CD4-positive, alpha-beta T cell treated with Interferon alpha-2 for 1 hour (primary cell): ENCODE results near the gene FAM53A.
"Not testable (repeated sequence)": the region's sequence is repeated elsewhere in the genome, so short reads cannot be mapped to it uniquely, and the experiment has no call there.

Experiments
- DNase-seq, 2 donors: peaks; one replicate each; pipeline ENCODE4 v3.0.0-alpha.2; 2020 to 2022

FAM53A gene

DNA sequence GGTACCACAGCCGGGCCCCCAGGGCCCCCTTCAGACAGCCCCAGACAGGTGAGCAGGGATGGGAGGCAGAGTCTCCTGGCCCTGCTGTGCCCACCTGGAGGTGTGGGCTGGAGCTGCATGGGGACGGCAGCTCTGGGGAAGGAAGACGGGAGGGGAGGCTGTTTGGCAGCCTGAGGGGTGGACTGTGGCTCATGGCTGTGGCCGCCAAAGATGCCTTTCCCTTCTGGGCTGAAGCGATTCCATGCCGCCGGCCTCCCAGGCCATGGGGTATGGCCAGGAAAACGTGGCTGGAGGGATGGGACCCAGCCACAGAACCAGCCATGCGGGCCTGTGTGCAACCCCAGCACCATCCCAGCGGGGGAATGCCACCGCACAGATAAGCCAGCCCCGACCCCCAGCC, 65.7 kb downstream of the FAM53A start:
- DNase-seq, result no peak

- DNase-seq, result no peak
Observed at GRCh38 chr4:1616557-1616930, 67.6 kb downstream of the FAM53A start.

DNA sequence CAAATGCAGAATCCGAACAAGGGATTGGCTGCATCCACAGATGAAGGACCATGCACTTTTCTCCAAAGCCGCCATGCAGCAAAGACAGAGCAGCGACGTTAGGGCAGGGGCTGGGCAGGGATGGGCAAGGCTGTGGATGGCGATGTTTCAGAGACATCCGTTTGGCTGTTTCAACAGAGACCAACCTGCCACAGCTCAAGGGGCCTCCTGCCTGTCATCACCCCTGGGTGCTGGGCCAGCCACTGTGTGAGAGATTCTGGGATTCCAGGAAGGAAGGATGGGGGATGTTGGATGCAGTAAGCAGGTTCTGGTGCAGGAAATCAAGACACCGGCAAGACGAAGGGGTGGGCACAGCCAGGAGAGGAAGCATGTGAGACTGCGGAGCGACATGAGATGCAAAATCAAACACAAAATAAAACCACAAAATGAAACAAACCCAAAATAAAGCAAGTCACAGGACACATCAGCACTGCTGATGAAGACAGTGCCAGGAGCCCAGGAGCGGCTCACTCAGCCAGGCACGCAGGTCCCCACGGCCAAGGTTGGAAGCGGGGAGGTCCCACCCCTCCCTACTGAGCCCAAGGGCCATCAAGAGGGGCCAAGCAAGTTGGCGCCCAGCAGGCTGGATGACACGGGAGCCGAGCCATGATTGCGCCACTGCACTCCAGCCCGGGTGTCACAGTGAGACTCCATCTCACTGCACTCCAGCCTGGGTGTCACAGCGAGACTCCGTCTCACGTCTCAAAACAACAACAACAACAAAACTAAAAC, 68.1 kb downstream of the FAM53A start:
- DNase-seq, result peak in 1 of 2 donors; percentile 16

GRCh38 chr4:1614854-1615595, 69.1 kb downstream of the FAM53A start:
- peak in 1 of 2 donors; percentile 42 for DNase-seq

- no peak for DNase-seq
Observed at GRCh38 chr4:1614502-1614853, 69.6 kb downstream of the FAM53A start.

DNA sequence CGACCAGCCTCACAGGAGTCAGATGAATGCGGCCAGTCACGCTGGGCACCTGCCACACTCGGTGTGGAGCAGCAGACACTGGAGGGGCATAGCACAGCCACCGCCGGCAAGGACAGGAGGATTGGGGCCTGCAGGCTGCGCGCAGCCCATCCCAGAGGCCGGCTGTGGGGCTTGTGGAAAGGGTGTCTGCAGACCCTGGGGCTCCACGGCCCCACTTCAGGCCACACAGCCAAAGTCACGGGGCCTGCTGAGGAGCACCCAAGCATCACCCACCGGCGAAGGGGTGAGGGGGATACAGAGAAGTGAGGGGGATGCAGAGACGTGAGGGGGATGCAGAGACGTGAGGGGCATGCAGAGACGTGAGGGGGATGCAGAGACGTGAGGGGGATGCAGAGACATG, 70.1 kb downstream of the FAM53A start:
- DNase-seq, result no peak

DNA sequence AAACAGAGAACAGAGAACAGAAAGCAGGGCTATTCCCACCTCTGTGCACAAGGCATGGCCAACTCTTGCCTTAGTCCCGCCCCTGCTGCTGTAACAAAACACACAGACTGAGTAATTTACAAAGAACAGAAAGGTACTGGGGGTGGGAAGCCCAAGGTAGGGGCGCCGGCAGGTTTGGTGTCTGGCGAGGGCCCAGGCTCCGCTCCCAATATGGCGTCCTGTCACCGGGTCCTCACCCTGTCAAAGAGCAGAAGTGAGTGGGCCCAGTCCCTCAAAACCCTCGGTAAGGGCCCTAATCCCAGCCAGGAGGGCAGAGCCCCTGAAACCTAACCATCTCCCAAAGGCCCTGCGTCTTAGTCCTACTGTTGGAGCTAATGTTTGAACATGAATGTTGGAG, 71.0 kb downstream of the FAM53A start:
- no peak for DNase-seq

DNA sequence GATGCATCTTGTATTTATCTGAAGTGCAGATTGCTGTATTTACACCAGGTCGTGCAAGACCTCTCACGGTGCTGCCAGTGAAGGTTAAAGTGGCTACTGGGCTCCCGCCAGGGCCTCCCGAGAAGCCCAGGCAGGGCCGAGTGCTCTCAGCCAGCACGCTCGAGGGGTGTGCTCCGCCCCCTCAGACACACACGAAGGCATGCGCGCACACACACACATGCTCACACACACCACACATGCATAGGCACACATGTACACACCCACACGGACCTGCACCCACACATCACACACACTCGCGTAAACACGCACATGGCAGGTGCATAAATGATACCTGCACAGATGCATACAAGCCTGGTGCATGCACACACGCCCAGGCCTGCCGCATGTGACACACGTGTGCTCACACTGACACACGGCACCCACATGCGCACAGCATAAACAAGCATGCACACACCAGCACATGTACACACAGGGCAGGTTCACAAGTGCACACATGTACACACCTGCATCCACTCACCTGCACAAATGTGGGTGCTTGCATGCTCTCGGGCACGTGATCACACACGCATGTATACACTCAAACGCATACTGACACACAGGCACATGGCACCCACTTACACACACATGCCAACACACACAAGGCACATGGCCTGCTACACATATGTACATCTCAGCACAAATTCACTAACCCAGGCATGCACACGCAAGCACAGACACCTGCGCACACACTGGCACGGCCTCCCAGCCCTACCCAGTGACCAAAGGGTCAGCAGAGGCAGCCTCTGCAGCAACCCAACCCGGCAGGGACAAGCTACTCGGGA, 71.6 kb downstream of the FAM53A start:
- DNase-seq, result no peak

DNA sequence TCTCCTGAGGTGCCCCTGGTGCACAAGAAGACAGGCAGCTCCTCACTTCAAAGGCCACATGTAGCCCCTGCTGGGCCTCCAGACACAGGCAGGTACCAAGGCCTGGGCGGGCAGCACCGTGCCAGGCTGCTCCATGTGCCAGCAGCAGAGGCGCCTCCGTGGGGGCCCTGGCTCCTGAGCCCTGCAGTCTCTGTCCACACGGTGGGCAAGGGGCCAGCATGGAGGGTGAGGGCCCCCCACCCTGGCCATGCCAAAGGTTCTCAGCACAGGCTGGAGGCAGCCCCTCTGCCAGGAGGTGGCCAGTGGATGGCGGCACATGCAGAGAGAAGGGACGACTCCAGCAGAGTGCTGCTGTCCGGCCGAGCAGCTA, 72.6 kb downstream of the FAM53A start:
- DNase-seq, result no peak

- no peak for DNase-seq
Observed at GRCh38 chr4:1610791-1611500, 73.2 kb downstream of the FAM53A start.

- DNase-seq, result no peak
Observed at GRCh38 chr4:1609901-1610790, 74.0 kb downstream of the FAM53A start.

- no peak for DNase-seq
Observed at GRCh38 chr4:1608821-1609500, 75.2 kb downstream of the FAM53A start.

DNA sequence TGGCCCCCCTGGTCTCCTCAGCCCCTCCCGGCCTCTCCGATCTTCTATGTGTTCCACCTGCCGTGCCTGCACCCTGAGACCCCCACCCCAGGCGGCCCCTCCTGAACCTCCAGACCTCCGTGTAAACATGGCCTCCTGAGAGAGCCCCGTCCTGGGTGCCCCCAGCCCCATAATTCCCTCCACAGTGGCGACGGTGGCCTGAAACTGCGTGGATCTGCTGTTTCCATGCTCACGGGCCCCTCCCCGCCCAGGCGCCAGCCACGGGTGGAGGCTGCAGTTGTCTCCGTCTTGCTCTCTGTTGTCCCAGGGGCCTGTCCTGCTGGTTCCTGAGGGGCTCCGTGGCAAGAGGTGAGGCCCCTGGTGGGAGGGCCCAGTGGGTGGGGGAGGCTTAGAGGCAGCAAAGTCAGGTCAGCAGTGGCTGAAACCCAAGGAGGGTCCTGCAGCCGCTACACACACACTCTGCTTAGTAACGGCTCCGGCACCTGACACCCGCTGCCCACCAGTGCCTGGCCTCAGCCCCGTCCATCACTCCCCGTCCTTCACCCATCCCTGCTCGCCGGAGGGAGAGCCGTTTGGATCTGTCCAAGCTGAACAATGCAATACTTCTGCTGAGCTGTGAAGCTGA, 75.8 kb downstream of the FAM53A start:
- DNase-seq, result no peak

DNA sequence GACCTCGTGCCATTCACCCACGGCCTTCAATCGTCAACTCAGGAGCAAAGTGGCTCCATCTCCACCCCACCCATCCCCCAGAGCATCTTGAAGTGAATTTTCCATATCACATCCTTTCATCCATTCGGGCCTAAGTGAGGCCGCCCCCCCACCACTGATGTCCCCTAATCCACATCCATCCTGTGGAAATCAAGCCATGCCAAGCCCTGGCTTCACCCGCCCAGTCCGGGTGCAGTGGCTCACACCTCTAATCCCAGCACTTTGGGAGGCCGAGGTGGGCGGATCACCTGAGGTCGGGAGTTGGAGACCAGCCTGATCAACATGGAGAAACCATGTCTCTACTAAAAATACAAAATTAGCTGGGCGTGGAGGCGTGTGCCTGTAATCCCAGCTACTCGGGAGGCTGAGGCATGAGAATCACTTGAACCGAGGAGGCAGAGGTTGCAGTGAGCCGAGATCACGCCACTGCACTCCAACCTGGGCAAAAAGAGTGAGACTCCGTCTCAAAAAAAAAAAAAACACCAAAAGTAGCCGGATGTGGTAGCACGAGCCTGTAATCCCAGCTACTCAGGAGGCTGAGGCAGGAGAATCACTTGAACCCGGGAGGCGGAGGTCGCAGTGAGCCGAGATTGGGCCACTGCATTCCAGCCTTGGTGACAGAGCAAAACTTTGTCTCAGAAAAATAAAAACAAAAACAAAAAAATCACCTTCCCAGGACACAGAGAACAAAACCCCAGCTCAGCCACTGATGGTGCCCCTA, 76.5 kb downstream of the FAM53A start:
- DNase-seq, result not testable (repeated sequence)

GRCh38 chr4:1604706-1605205, 79.4 kb downstream of the FAM53A start:
- DNase-seq, result peak; percentile 52 to 80

- no peak for DNase-seq
Observed at GRCh38 chr4:1604181-1604705, 79.9 kb downstream of the FAM53A start.

- DNase-seq, result no peak
Observed at GRCh38 chr4:1603413-1604135, 80.5 kb downstream of the FAM53A start.

DNA sequence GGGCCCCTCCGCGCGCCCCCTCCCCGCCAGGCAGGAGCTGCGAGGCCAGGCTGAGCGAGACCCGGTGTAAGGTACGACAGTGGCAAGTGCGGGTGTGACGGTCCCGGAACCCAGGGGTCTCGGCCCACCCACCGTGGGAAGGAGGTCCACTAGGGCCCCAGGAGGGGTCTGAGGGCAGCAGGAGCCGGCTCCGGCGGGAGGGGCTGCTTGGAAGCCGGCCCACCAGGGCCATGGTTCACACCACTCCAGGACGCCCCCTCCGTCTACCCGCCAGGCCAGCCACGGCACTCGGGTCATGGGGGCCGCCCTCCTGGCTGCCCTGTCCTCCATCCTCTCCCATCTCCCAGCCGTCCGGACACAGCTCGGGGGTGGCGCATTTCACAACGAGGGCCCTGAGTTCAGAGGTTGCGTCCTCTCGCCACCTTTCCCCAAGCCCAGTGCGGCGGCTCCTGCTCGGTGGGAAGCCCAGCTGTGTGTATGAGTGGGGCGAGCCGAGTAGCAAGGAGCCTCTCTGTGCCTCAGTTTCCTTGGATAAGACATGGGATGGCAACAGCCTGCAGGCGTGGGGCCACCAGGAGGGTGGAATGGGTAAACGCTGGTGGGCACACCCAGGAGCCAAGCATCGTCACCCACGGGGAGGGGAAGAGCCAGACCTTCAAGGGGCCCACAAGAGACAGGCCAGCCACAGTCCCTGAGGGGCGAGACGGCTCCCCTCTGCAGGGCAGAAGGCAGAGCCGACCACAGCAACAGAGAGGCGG, 81.3 kb downstream of the FAM53A start:
- no peak for DNase-seq
